Measurements from ENCODE around the gene PHLDB1.
"Not testable (repeated sequence)": the region's sequence is repeated elsewhere in the genome, so short reads cannot be mapped to it uniquely, and the experiment has no call there.

The PHLDB1 gene

DNA sequence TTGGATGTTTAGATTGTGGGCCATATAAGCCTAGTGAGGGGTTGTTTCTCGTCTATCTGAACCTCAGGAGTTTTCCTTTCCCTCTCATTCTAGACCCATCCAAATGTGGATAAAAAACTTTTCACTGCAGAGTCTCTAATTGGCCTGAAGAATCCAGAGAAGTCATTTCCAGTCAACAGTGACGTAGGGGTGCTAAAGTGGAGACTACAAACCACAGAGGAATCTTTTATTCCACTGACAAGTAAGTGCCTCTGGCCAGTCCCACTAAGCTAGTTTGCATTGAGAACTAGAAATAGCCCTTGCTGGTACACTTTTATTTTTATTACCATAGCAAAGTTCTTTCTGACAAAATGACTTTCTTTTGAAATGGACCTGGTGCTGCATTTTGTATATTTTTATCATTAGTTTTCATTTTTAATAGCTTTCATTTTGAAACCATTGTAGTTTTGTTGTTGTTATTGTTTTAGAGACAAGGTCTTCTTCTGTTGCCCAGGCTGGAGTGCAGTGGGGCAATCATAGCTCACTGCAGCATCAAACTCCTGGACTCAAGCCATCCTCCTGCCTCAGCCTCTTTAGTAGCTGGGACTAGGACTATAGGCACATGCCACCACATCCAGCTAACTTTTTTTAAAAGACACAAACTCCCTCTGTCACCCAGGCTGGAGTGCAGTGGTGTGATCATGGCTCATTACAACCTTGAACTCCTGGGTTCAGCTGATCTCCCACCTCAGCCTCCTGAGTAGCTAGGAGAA, 14.6 kb upstream of the PHLDB1 start:
- H3K27ac Mint-ChIP-seq, result no peak overlapping the region
- intact Hi-C loops (cut with micrococcal nuclease), result no loop called here
- no peaks in the 10 kb centered on the region for H3K4me1 Mint-ChIP-seq (ENCODE audit: low read depth)
- H3K4me3 Mint-ChIP-seq, result no peak overlapping the region
- no peaks in the 10 kb centered on the region for H3K9me3 Mint-ChIP-seq
- H3K27me3 Mint-ChIP-seq, result no peaks in the 10 kb centered on the region
- peaks cover 100% of the 10 kb centered on the region for H3K36me3 Mint-ChIP-seq (ENCODE audit: low read depth)

DNA sequence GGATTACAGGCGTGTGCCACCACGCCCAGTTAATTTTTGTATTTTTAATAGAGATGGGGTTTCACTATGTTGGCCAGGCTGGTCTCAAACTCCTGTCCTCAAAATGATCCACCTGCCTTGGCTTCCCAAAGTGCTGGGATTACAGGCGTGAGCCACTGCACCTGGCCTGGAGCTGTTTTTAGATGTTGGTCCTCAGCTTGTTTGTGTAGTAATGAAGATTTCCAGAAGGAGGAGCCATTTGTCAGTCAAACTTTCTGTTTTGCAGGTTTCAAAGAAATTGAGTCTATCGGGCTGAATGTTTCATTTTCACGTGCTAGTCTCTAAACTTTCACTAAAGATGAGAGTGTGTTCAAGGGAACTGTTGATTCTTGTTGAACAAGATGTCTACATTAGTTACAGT, 12.4 kb upstream of the PHLDB1 start:
- H3K4me1 Mint-ChIP-seq (ENCODE audit: low read depth); H3K27me3 Mint-ChIP-seq; intact Hi-C loops (cut with micrococcal nuclease); H3K4me3 Mint-ChIP-seq; H3K9me3 Mint-ChIP-seq; H3K27ac Mint-ChIP-seq: not testable (repeated sequence)
- H3K36me3 Mint-ChIP-seq (ENCODE audit: low read depth), result peaks cover 100% of the 10 kb centered on the region

DNA sequence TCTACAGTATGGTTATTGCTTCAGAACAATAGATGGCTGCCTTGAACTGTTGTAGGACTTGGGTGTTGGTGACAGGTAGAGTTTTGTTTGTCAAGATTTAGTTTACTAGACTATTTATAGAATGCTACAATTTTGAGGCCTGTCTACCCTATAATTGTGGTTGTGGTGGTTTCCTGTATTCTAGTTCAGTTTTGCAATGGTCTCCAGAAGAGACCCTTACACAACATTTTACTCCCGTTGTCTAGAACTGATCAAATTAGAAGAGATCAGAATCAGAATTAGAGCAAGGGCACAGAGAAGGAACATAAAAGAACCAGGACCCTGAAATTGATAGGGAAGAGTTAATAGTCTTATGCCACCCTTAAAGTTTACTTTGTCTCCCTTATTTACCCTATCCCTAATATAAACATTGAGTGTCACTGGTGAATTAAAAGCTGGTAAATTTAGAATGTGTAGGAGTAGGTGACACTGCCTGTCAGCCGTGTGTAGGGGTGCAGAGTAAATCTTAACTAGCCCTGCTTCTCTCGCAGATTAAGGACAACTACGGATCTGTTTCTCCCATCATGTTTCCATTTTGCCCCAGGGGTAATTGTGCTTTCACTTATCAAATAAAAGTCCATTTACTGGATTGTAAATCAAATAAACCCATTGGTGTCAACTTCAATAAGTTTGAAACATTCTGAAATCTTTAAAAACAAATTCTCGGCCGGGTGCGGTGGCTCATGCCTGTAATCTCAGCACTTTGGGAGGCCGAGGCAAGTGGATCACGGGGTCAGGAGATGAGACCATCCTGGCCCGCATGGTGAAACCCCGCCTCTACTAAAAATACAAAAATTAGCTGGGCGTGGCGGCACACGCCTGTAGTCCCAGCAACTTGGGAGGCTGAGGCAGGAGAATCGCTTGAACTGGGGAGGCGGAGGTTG, 10.9 kb upstream of the PHLDB1 start:
- Mint-ChIP-seq H3K27ac (no peak overlapping the region), H3K4me3 (no peak overlapping the region), H3K27me3 (no peaks in the 10 kb centered on the region), H3K36me3 (ENCODE audit: low read depth) (peaks cover 100% of the 10 kb centered on the region), H3K9me3 (no peaks in the 10 kb centered on the region), H3K4me1 (ENCODE audit: low read depth) (no peaks in the 10 kb centered on the region)
- intact Hi-C loops (cut with micrococcal nuclease), result no loop called here

DNA sequence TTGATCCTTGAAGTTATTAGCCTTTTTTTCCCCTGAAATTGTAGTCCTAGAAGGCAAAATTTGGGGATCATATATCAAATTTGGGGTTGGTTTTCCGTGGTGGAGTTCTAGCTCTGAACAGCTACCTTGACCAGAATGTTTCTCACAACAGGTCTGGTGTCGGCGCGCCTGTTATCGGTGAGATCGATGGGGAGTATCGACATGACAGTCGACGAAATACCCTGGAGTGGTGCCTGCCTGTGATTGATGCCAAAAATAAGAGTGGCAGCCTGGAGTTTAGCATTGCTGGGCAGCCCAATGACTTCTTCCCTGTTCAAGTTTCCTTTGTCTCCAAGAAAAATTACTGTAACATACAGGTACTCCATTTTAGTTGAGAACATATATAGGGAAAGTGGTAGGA, 9.9 kb upstream of the PHLDB1 start:
- Mint-ChIP-seq H3K27ac (no peak overlapping the region), H3K9me3 (no peaks in the 10 kb centered on the region), H3K27me3 (no peaks in the 10 kb centered on the region), H3K36me3 (ENCODE audit: low read depth) (peaks cover 99% of the 10 kb centered on the region), H3K4me3 (no peak overlapping the region), H3K4me1 (ENCODE audit: low read depth) (no peaks in the 10 kb centered on the region)
- intact Hi-C loops (cut with micrococcal nuclease), result no loop called here

DNA sequence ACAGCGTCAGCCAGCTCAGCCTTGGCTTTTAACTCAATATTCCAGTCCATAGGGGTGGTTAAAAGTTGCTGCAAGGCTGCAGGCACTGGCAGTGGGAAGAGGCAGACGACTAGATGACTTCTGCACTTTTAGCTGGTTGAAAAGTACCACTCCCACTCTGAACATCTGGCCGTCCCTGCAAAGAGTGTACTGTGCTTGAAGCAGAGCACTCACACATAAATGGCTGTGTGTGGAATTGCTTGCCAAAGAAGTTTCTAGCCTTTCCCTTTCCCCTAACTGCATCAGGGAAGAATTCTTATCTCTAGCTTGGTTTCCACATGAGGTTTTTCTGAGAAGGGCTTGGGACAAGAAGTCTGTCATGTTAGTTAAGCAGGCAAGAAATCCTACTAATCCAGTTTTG, 5.1 kb upstream of the PHLDB1 start:
- peaks cover 22% of the 10 kb centered on the region for H3K27me3 Mint-ChIP-seq
- H3K4me3 Mint-ChIP-seq, result no peak overlapping the region
- no peak overlapping the region for H3K27ac Mint-ChIP-seq
- peaks cover 19% of the 10 kb centered on the region for H3K4me1 Mint-ChIP-seq (ENCODE audit: low read depth)
- no peaks in the 10 kb centered on the region for H3K9me3 Mint-ChIP-seq
- intact Hi-C loops (cut with micrococcal nuclease), result no loop called here
- H3K36me3 Mint-ChIP-seq (ENCODE audit: low read depth), result peaks cover 63% of the 10 kb centered on the region

DNA sequence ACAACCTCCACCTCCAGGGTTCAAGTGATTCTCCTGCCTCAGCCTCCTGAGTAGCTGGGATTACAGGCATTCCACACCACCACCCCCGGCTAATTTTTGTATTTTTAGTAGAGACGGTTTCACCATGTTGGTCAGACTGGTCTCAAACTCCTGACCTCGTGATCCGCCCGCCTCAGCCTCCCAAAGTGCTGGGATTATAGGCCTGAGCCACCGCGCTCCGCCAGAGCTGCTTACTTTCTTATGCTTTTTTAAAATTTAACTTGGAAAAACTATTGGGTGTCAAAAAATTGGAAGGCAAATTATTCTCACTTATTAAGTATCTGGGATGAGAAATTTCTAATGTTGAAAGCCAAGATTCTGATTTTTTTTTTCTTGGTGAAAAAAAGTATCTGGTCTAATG, 3.7 kb upstream of the PHLDB1 start:
- H3K27ac Mint-ChIP-seq, result not testable (repeated sequence)

DNA sequence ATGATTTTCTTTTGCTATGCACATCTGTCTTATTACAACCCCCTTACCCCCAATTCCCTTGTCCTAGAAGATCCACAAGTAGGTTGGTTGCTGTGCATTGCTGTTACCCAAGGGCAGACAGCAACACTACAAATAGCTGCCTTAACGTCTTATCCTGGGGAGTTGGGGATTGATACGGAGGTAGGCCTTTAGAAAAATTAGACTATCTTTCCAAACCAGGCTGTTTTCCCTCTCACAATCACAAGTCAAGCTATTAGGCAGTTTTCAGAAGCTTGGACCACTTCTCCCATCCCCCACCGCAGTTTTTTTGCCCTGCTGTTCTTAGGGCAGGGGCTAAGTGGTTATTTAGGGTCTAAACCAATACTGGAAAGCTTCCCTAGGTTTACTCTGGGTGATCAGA, 2.8 kb upstream of the PHLDB1 start:
- intact Hi-C loops (cut with micrococcal nuclease), result no loop called here
- no peak overlapping the region for H3K27ac Mint-ChIP-seq
- peaks cover 31% of the 10 kb centered on the region for H3K4me1 Mint-ChIP-seq (ENCODE audit: low read depth)

More for the DNA sequence above, 3.7 kb upstream of the PHLDB1 start:
- H3K27me3 Mint-ChIP-seq, result peaks cover 25% of the 10 kb centered on the region
- H3K4me3 Mint-ChIP-seq; intact Hi-C loops (cut with micrococcal nuclease); H3K9me3 Mint-ChIP-seq: not testable (repeated sequence)
- H3K36me3 Mint-ChIP-seq (ENCODE audit: low read depth), result peaks cover 49% of the 10 kb centered on the region
- peaks cover 22% of the 10 kb centered on the region for H3K4me1 Mint-ChIP-seq (ENCODE audit: low read depth)

DNA sequence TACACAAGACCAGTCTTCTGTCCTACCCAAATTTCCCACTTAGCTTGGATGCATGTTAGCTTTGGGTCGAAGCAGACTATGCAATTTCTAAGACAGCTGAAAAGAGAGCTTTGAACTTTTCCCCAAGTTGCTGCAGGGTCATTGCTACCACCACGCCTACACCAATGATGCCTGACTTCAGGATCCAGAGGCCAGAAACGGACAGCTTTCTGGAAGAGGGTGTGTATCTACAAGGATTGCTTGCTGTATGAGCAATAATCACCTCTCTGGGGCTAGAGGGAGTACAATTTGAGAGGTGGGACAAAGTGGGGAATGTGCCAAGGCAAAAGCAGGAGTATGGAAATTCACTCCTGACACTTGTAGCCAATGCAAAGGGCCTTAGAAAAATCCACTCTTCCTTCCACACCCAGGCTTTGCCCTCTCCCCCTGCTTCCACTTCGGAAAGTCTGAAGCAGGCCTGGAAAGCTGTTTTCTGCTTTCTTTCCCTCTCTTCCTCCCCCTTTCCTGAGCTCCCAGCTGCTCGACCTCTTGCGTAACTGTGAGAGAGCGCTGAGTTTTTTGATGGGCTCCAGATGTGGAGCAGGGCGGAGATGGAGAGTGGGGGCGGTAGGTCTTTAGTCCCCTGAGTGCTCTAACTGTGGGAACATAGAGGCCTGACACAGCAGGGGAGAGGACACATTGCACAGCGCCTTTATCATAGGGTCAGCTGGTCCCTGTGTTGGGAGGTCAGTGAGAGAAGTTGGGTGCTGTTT, 2.1 kb upstream of the PHLDB1 start:
- Mint-ChIP-seq H3K4me1 (ENCODE audit: low read depth) (peaks cover 38% of the 10 kb centered on the region), H3K4me3 (no peak overlapping the region), H3K27me3 (peaks cover 40% of the 10 kb centered on the region), H3K9me3 (no peaks in the 10 kb centered on the region), H3K36me3 (ENCODE audit: low read depth) (peaks cover 33% of the 10 kb centered on the region), H3K27ac (no peak overlapping the region)
- intact Hi-C loops (cut with micrococcal nuclease), result loop anchor here (5.0 kb wide), 1 partner anchor 52 kb away; no protein-coding TSS in a partner anchor

More for the DNA sequence above, 2.8 kb upstream of the PHLDB1 start:
- Mint-ChIP-seq H3K9me3 (no peaks in the 10 kb centered on the region), H3K36me3 (ENCODE audit: low read depth) (peaks cover 41% of the 10 kb centered on the region), H3K4me3 (no peak overlapping the region), H3K27me3 (peaks cover 33% of the 10 kb centered on the region)

DNA sequence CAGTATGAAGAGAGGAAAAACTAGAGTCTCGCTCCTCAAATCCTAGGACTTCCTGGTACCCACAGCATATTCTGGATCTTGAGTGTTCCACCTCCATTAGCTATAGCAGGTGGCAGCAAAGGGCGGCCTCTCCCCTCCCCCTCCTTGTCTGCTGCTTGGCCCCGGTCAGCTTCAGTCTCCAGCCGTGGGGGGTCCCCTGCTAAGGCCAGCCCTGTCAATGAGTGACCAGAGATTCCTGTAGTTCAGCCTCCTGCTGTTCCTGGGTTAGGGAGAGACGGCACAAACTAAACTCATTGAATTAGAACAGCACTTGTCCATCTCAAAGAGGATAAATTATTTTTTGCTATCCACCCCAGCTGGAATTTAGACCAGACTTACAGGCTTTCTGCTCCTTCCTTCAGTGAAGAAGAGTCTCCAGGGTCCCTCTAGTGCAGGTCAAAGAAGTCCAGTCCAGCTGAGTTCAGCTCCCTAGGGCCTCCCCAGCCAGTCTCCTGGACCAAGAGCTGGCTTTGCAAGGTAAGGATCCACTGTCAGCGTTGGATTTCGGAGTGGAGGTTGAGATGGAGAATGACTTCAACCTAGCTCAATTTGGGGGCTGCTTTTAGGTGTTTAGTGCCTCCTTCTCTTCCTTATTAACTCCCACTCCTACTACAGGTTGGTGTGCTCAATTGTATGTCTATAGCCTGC, 1.1 kb upstream of the PHLDB1 start:
- Mint-ChIP-seq H3K4me1 (ENCODE audit: low read depth) (peaks cover 46% of the 10 kb centered on the region), H3K27ac (no peak overlapping the region), H3K27me3 (peaks cover 47% of the 10 kb centered on the region), H3K4me3 (no peak overlapping the region), H3K9me3 (no peaks in the 10 kb centered on the region), H3K36me3 (ENCODE audit: low read depth) (peaks cover 23% of the 10 kb centered on the region)
- intact Hi-C loops (cut with micrococcal nuclease), result loop anchor here (5.0 kb wide), 1 partner anchor 51 kb away; no protein-coding TSS in a partner anchor

DNA sequence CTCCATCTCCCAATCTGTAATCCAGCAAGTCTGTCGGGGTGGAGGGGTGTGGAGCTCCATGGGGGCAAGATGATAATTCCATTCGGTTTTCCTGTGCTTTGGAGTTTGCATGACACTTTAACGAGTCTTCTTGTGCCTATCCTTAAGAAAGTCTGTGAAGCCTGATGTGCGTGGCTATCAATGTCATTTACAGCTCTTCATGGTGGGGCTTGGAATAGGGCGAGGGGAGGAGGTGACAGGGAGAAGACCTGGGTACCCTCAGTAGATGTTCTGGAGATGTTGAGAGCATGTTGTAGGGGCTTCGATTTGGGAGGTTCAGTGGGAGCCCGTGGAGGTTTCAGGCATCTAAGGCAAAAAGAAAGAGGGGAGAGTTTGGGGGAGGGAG, 579 bp upstream of the PHLDB1 start:
- H3K27ac Mint-ChIP-seq, result peak overlapping the region; percentile 49
- peaks cover 18% of the 10 kb centered on the region for H3K36me3 Mint-ChIP-seq (ENCODE audit: low read depth)
- peaks cover 50% of the 10 kb centered on the region for H3K27me3 Mint-ChIP-seq
- no peaks in the 10 kb centered on the region for H3K9me3 Mint-ChIP-seq
- peak overlapping the region; percentile 54 for H3K4me3 Mint-ChIP-seq
- intact Hi-C loops (cut with micrococcal nuclease), result loop anchor here (5.0 kb wide), 1 partner anchor 50 kb away; no protein-coding TSS in a partner anchor
- H3K4me1 Mint-ChIP-seq (ENCODE audit: low read depth), result peaks cover 48% of the 10 kb centered on the region

DNA sequence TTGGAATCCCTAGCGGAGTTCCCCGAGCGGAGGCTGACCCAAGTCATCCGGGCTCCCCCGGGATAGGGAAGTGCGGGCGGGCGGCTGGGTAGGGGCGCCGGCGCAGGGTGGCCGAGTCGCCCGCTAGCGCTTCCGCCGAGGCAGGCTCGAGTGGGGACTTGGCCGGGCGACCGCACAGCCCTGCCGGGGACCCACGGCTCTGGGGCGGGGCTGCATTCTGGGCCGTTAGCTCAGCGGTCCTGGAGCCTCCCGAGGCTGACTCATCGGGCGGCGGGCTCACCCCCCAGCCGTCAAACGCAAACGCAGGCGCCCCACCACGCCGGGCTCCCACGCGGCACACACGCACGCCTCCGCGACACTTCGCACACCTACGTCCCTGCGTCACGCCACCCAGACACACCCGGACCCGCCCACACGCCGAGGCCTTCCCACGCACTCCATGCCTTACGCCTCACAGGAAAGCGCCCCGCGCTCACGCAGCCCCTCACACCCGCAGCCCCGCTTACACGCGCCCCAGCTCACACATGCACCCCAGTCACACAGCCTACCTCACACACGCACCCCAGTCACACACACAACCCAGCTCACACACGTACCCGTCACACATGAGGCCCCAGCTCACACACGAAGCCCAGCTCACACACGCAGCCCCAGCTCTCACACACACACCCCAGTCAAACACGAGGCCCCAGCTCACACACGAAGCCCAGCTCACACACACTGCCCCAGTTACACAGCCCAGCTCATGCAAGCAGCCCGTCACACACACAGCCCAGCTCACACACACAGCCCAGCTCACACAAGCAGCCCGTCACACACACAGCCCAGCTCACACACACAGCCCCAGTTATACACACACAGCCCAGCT, 1.2 kb downstream of the PHLDB1 start:
- Mint-ChIP-seq H3K9me3 (no peaks in the 10 kb centered on the region), H3K4me1 (ENCODE audit: low read depth) (peaks cover 48% of the 10 kb centered on the region), H3K27ac (peak overlapping the region; percentile 59)

DNA sequence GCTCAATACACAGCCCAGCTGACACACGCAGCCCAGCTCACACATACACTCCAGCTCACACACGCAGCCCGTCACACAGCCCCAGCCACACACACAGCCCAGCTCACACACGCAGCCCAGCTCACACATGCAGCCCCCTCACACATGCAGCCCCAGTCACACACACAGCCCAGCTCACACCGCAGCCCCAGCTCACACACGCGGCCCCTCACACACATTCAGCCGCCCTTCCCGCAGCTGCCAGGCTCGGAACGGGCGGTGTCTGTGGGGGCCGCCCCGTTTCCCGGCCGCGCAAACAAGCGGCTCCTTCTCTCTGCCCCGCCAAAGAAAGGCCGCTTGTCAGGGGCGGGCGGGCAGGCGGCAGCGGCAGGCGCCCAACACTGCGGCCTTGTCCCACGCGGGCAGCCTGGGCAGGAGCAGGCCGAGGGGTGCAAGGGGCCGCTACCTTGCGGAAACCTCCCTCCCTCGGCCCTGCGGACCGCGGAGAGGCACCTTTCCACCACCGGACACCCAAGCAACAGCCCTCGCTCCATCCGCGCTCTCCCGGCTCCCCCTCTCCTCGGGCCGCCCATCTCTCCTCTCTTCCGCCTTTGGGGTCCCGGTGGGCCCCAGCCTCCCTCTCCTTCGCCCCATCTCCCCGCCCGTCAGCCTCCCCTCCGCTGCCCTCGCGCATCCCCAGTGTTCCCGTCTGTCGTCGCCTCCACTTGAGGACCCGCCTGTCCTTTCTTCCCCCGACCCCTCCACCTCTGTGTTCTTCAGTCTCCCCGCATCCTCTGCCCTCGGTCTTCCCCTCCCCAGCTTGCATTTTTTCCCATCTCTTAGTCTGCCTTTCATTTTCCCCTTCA, 2.2 kb downstream of the PHLDB1 start:
- peak overlapping the region; percentile 59 for H3K27ac Mint-ChIP-seq
- H3K36me3 Mint-ChIP-seq (ENCODE audit: low read depth), result no peaks in the 10 kb centered on the region
- peaks cover 69% of the 10 kb centered on the region for H3K27me3 Mint-ChIP-seq
- no peaks in the 10 kb centered on the region for H3K9me3 Mint-ChIP-seq
- intact Hi-C loops (cut with micrococcal nuclease), result loop anchor here (5.0 kb wide), 1 partner anchor 48 kb away; no protein-coding TSS in a partner anchor
- peaks cover 48% of the 10 kb centered on the region for H3K4me1 Mint-ChIP-seq (ENCODE audit: low read depth)
- H3K4me3 Mint-ChIP-seq, result peak overlapping the region; percentile 74

More for the DNA sequence above, 1.2 kb downstream of the PHLDB1 start:
- intact Hi-C loops (cut with micrococcal nuclease), result loop anchor here (5.0 kb wide), 1 partner anchor 49 kb away; no protein-coding TSS in a partner anchor
- Mint-ChIP-seq H3K4me3 (peak overlapping the region; percentile 64), H3K27me3 (peaks cover 64% of the 10 kb centered on the region), H3K36me3 (ENCODE audit: low read depth) (peaks cover 2% of the 10 kb centered on the region)
